ENCODE measurements around the gene ZWINT. TPM values are rescaled to one million over a fixed set of nuclear protein-coding genes. Genes with fewer than 3 reads are reported as not detected.

ZWINT gene
- total RNA-seq, 1 experiment from 2014 or later: 99.1 TPM

DNA sequence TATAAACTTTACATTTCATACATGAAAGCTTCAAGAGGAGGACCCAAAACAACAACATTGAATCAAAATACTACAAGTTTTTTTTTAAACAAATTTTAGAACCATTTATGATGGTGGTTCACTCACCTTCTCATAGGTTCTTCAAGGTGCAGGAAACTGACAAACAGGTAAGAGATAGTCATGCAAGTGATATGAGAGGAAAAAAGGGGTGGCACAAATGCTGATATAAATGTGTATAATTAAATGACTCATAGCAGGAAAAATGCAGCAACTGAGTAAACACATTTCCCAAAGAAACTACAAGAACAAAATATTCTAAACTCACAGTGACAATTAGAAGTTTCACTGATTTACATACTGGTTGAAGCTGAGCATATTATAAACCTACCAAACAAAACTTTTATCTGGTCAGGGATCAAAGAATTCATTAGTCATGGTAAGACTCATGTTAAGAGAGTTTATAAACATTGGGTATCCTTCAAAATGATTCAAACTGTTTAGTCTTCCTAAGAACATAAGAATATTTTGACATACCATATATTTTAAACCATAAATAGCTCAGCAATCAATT lies 14.1 kb downstream of the ZWINT start:
- no peak overlapping the region for H3K9ac ChIP-seq (ENCODE audit: extremely low read depth, insufficient read length, low read length)
- no peak overlapping the region for H4K8ac ChIP-seq (replicated peaks; ENCODE audit: insufficient read length, low read depth, low read length)
- H3K79me2 ChIP-seq (ENCODE audit: insufficient read depth, low read length): no peaks in the 10 kb centered on the region
- no peak overlapping the region for H3K56ac ChIP-seq (ENCODE audit: insufficient read length, low read depth, low read length)
- Mint-ChIP-seq H3K9me3 (no peaks in the 10 kb centered on the region), H3K27me3 (ENCODE audit: low read depth) (no peaks in the 10 kb centered on the region), H3K4me1 (no peaks in the 10 kb centered on the region), H3K4me3 (no peak overlapping the region), H3K27ac (no peak overlapping the region), H3K36me3 (ENCODE audit: insufficient read depth in 1 of 3, low read depth in 3 of 3) (no peaks in the 10 kb centered on the region; a peak in 1 of 7 replicates)
- H3K4me1 ChIP-seq (ENCODE audit: insufficient read depth, low read length): no peaks in the 10 kb centered on the region
- H4K5ac ChIP-seq (ENCODE audit: insufficient read length, low read depth, low read length): no peak overlapping the region
- no peak overlapping the region for H2BK15ac ChIP-seq (ENCODE audit: low read depth, low read length)
- H3K27ac ChIP-seq (ENCODE audit: insufficient read length, low read depth, low read length): no peak overlapping the region
- TF ChIP-seq, protein P1, sequence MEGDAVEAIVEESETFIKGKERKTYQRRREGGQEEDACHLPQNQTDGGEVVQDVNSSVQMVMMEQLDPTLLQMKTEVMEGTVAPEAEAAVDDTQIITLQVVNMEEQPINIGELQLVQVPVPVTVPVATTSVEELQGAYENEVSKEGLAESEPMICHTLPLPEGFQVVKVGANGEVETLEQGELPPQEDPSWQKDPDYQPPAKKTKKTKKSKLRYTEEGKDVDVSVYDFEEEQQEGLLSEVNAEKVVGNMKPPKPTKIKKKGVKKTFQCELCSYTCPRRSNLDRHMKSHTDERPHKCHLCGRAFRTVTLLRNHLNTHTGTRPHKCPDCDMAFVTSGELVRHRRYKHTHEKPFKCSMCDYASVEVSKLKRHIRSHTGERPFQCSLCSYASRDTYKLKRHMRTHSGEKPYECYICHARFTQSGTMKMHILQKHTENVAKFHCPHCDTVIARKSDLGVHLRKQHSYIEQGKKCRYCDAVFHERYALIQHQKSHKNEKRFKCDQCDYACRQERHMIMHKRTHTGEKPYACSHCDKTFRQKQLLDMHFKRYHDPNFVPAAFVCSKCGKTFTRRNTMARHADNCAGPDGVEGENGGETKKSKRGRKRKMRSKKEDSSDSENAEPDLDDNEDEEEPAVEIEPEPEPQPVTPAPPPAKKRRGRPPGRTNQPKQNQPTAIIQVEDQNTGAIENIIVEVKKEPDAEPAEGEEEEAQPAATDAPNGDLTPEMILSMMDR (conservative IDR thresholded peaks at IDR 0.05): no peak
- H4K91ac ChIP-seq (ENCODE audit: insufficient read length, low read depth, low read length): no peak overlapping the region
- no peak overlapping the region for H2BK20ac ChIP-seq (ENCODE audit: low read depth, low read length, poor library complexity, severe bottlenecking)
- H3K79me1 ChIP-seq (ENCODE audit: insufficient read depth, low read depth, low read length, poor library complexity, severe bottlenecking): no peaks in the 10 kb centered on the region
- H3K23ac ChIP-seq (ENCODE audit: insufficient read length, low read depth, low read length): no peak overlapping the region
- H2AK5ac ChIP-seq (ENCODE audit: insufficient read length, low read length): no peak overlapping the region
- no peak overlapping the region for H3K14ac ChIP-seq (ENCODE audit: insufficient read depth, low read length)
- no peak overlapping the region for H3T11ph ChIP-seq (ENCODE audit: low read length)
- H2BK120ac ChIP-seq (ENCODE audit: low read depth, low read length, poor library complexity, severe bottlenecking): no peak overlapping the region
- no peak overlapping the region for H3K4ac ChIP-seq (ENCODE audit: low read depth, low read length)
- no peak overlapping the region for H2AFZ ChIP-seq (ENCODE audit: low read length)
- H3K9me3 ChIP-seq (ENCODE audit: control insufficient read depth, low read depth, low read length): no peaks in the 10 kb centered on the region
- H2BK5ac ChIP-seq (ENCODE audit: insufficient read length, low read length): no peak overlapping the region
- H2BK12ac ChIP-seq (ENCODE audit: insufficient read length, low read depth, low read length): no peak overlapping the region
- DNase-seq: no peak
- H3K18ac ChIP-seq (ENCODE audit: insufficient read length, low read depth, low read length): no peak overlapping the region
- no peaks in the 10 kb centered on the region for H3K27me3 ChIP-seq (ENCODE audit: insufficient read depth, low read length)
- no peak overlapping the region for H3K4me2 ChIP-seq (ENCODE audit: insufficient read depth, insufficient read length, low read length)
- H3K23me2 ChIP-seq (ENCODE audit: insufficient read length, low read depth, low read length, poor library complexity, severe bottlenecking): no peaks in the 10 kb centered on the region
- no peaks in the 10 kb centered on the region for H4K20me1 ChIP-seq (ENCODE audit: control insufficient read depth, insufficient read depth, insufficient read length)
